RWPE1 (cell line): ENCODE results near the gene CCDC6.

ENCODE experiments used
- CTCF ChIA-PET: fragments of 350-600 bp; sonication (Branson Sonifier 250); formaldehyde crosslinking; extraction: SDS; loops from one replicate; lab custom pipeline; 2021; lab: Yijun Ruan, JAX
- POLR2A ChIA-PET: fragments of 400-600 bp; formaldehyde crosslinking; extraction: SDS; loops from one replicate; lab custom pipeline; 2020; ENCODE audit warnings: antibody characterized with exemption; ENCODE audit not compliant: low non-redundant PET; lab: Yijun Ruan, JAX
- DNase-seq: peaks from one replicate; pipeline ENCODE4 v3.0.0; 2012; ENCODE audit warnings: low spot score
- H3K27ac ChIP-seq: fragments of 450-650 bp; 2 replicates; pipeline ENCODE4 v1.5.1; 2017
- TF ChIP-seq, protein P1 (sequence below): fragments of 450-650 bp; conservative IDR thresholded peaks from 2 replicates; pipeline ENCODE4 v1.5.1; 2017; ENCODE audit warnings: low read depth, mild to moderate bottlenecking

The CCDC6 gene

DNA sequence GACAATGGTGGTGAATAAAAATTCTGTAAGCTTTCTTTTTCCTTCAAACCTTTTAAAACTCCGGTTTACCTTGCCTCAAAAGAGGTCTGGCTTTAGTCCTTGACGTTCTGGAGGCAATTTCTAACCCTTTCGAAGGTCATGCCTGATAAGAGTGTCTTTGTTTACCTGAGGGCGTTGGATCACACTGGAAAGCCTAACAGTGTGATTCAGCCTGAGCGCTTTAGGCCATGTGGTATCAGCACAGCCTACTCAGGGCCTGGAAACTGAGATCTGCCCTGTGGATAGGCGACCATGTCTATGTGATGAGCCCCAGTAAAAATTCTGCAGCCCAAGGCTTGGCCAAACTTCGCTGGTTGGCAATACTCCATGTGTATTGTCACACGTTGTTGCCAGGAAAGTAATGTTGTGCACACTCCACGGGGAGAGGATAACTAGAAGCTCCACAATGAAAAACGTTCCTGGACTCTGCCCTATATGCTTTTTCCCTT, 10.7 kb downstream of the CCDC6 start:
- CTCF ChIA-PET = interaction anchor here (0.5 to 0.8 kb wide), 3 partner anchors 29 to 46 kb away, joined by 3 to 4 read pairs (median 3); no protein-coding TSS in a partner anchor
- no peak for DNase-seq
- H3K27ac ChIP-seq = no peak overlapping the region
- POLR2A ChIA-PET = no interaction called here
- TF ChIP-seq, protein P1, sequence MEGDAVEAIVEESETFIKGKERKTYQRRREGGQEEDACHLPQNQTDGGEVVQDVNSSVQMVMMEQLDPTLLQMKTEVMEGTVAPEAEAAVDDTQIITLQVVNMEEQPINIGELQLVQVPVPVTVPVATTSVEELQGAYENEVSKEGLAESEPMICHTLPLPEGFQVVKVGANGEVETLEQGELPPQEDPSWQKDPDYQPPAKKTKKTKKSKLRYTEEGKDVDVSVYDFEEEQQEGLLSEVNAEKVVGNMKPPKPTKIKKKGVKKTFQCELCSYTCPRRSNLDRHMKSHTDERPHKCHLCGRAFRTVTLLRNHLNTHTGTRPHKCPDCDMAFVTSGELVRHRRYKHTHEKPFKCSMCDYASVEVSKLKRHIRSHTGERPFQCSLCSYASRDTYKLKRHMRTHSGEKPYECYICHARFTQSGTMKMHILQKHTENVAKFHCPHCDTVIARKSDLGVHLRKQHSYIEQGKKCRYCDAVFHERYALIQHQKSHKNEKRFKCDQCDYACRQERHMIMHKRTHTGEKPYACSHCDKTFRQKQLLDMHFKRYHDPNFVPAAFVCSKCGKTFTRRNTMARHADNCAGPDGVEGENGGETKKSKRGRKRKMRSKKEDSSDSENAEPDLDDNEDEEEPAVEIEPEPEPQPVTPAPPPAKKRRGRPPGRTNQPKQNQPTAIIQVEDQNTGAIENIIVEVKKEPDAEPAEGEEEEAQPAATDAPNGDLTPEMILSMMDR = no peak

DNA sequence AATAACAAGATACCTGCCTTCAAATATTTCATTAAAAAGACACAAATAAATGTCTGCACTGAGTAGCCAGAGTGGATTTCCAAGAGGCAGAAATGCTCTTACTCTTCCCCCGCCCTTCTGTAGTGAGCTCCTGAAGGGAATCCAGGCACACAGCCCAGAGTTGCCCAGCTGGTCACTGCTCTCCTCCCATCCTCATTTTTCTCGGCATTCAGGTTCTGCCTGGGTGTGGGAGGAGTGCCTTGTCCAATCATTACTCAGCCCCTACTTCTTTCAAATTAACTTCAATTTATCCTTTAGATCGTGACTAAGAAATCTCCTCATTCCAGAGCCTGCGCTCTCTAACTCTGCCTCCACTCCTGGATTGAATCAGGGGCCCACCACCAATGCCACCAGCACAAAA, 12.2 kb downstream of the CCDC6 start:
- ChIA-PET POLR2A (no interaction called here), CTCF (interaction anchor here (1.0 kb wide), 1 partner anchor 28 kb away, joined by 4 read pairs; no protein-coding TSS in a partner anchor)
- TF ChIP-seq, protein P1 = no peak
- peak overlapping the region; percentile 67 for H3K27ac ChIP-seq
- peak; percentile 91 for DNase-seq

DNA sequence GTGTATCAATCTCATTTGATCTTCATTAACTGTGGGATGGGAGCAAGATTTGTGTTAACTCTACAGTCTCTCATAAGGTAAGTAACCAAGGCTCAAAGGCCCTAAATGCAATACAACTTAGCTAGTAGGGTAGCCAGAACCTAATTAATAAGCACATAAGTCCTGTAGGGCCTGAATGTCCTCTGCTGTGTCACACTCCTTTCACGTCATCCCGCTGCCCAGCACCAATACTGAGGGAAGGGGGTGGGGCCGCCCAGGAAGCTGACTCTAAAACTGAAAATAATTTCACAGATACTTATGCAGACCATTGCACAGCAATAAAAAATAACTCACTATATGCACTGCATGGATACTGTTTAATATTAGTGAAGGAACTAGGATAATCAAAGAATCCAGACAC, 13.7 kb downstream of the CCDC6 start:
- TF ChIP-seq, protein P1 = no peak
- no peak overlapping the region for H3K27ac ChIP-seq
- POLR2A ChIA-PET = no interaction called here
- no peak for DNase-seq
- CTCF ChIA-PET = interaction anchor here (0.6 kb wide), 1 partner anchor 15 kb away, joined by 6 read pairs; no protein-coding TSS in a partner anchor

DNA sequence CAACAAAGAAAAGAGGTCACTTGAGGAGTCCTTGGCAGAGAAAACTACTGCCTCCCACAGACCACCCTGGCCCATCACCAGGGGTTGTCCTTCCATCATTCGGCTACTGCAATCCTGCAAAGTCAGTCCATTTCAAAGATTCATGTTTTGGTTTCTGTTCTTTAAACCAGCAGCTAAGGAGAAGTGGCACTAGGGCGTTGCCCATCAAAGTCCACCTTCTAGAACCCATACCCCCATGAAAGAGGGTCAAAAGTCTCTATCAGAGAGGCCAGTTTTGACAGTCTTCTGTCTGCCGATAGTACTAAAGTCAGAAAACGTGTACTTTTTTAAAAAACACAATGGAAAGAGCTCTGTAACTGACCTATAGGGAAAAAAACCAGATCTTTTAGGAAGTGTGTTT, 14.4 kb downstream of the CCDC6 start:
- no peak overlapping the region for H3K27ac ChIP-seq
- TF ChIP-seq, protein P1 = no peak
- DNase-seq = no peak
- POLR2A ChIA-PET = interaction anchor here (0.7 to 0.8 kb wide), 2 partner anchors 15 to 16 kb away, joined by 3 read pairs; partner anchors contain the start of gene CCDC6
- CTCF ChIA-PET = interaction anchor here (0.6 kb wide), 1 partner anchor 15 kb away, joined by 3 read pairs; no protein-coding TSS in a partner anchor

DNA sequence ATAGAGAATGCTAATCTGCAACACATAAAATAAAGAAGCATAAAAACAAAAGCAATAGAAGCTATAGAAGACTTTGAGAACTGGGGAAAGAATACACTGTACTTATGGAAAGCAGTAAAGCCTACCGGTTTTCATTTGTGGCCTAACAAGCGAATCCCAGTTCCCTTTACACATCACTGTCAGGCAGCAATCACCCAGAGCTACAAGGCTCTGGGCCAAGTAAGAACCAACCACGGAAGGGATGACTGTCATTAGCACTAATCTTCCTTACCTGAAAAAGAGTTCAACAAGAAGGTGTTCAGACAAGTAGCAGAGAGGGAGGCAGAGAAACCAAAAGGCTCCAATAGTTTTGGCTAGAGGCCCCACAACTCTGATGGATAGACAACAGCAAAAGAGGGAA, 15.0 kb downstream of the CCDC6 start:
- DNase-seq = no peak
- TF ChIP-seq, protein P1 = no peak
- CTCF ChIA-PET = no interaction called here
- POLR2A ChIA-PET = interaction anchor here (0.7 to 0.8 kb wide), 2 partner anchors 15 to 17 kb away, joined by 3 read pairs; partner anchors contain the start of gene CCDC6
- no peak overlapping the region for H3K27ac ChIP-seq

DNA sequence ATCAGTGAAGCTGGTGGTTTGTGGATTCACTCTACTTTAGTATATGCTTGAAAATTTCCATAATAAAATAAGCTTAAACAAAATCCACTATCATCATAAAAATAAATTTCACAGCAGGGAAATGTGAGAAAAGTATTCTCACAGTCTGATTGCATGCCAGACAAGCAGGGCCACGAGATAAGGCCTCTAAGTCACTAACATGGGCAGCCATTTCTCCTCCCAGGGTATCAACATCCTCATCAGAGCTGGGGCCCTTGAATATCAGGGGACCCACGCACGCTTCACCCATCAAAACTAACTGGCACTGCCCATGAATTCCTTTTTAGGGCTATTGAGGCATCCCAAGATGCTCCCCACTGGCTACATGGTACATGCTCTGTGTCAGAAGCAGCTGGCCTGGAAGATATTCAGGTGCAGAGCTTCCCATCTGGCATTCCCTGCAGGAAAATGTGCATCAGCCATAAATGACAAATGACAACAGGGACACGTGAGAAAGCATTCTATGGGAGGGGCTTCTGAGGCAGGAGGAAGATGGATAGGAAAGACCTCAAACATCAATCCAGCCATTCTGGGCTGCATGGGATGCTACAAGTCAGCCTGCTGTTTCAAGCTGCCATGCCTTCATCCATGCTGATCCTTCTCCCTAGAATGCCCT, 17.4 kb downstream of the CCDC6 start:
- TF ChIP-seq, protein P1 = no peak
- no peak for DNase-seq
- ChIA-PET POLR2A (no interaction called here), CTCF (no interaction called here)
- no peak overlapping the region for H3K27ac ChIP-seq
